ENCODE results near the gene KRTDAP. TPM values are rescaled to one million over a fixed set of nuclear protein-coding genes. Genes with fewer than 3 reads are reported as not detected.

KRTDAP gene
- not detected for total RNA-seq

GRCh38 chr19:35490364-35490763, at the start of gene KRTDAP:
Gene KRTDAP (minus strand): TSS chr19:35490464. CDS start chr19:35490442, 22 bp downstream.
- no peak for TF ChIP-seq CTCF (IDR thresholded peaks at IDR 0.05)
- intact Hi-C loops (cut with DNase I) = loop anchor here (10.0 kb wide), 2 partner anchors 136 to 216 kb away; partner anchors contain the start of gene FFAR3
- H3K27me3 ChIP-seq = no peaks in the 10 kb centered on the region
- H3K9ac ChIP-seq (ENCODE audit: low read depth in 2 of 2, low read length in 2 of 2) = no peak within 1 kb of the TSS
- no peak within 1 kb of the TSS for H3K4me3 ChIP-seq
- no peak within 1 kb of the TSS for H3K27ac ChIP-seq
- no peaks in the 10 kb centered on the region for H3K9me3 ChIP-seq
- no peak for DNase-seq
- H3K36me3 ChIP-seq = no peaks in the 10 kb centered on the region
- no peaks in the 10 kb centered on the region for H3K4me1 ChIP-seq

- intact Hi-C loops (cut with DNase I) = no loop called here
- H3K27me3 ChIP-seq = no peaks in the 10 kb centered on the region
- H3K4me1 ChIP-seq = no peaks in the 10 kb centered on the region
- H3K4me3 ChIP-seq = no peak overlapping the region
- no peak overlapping the region for H3K27ac ChIP-seq
- no peak overlapping the region for H3K9ac ChIP-seq (ENCODE audit: low read depth in 2 of 2, low read length in 2 of 2)
- DNase-seq = no peak
- H3K9me3 ChIP-seq = no peaks in the 10 kb centered on the region
- TF ChIP-seq CTCF (IDR thresholded peaks at IDR 0.05) = no peak
- H3K36me3 ChIP-seq = no peaks in the 10 kb centered on the region
Observed at GRCh38 chr19:35539850-35540249, 49.6 kb upstream of the KRTDAP start.

- intact Hi-C loops (cut with DNase I) = no loop called here
- H3K4me3 ChIP-seq = no peak overlapping the region
- no peak overlapping the region for H3K27ac ChIP-seq
- no peaks in the 10 kb centered on the region for H3K27me3 ChIP-seq
- no peak for DNase-seq
- H3K9ac ChIP-seq (ENCODE audit: low read depth in 2 of 2, low read length in 2 of 2) = no peak overlapping the region
- no peak for TF ChIP-seq CTCF (IDR thresholded peaks at IDR 0.05)
- H3K9me3 ChIP-seq = no peaks in the 10 kb centered on the region
- no peaks in the 10 kb centered on the region for H3K36me3 ChIP-seq
- H3K4me1 ChIP-seq = no peaks in the 10 kb centered on the region
Observed at GRCh38 chr19:35539314-35539713, 49.0 kb upstream of the KRTDAP start.

- intact Hi-C loops (cut with DNase I) = no loop called here
- Histone ChIP-seq H3K27me3 (peaks cover 4% of the 10 kb centered on the region), H3K9me3 (no peaks in the 10 kb centered on the region)
Observed at GRCh38 chr19:35534803-35535480, 44.7 kb upstream of the KRTDAP start.

GRCh38 chr19:35533822-35534392, 43.6 kb upstream of the KRTDAP start:
- no peak for TF ChIP-seq CTCF (IDR thresholded peaks at IDR 0.05)
- DNase-seq = no peak
- Histone ChIP-seq H3K36me3 (no peaks in the 10 kb centered on the region), H3K27ac (no peak overlapping the region), H3K4me1 (no peaks in the 10 kb centered on the region), H3K9ac (ENCODE audit: low read depth in 2 of 2, low read length in 2 of 2) (no peak overlapping the region), H3K4me3 (no peak overlapping the region), H3K27me3 (peaks cover 4% of the 10 kb centered on the region), H3K9me3 (no peaks in the 10 kb centered on the region)
- intact Hi-C loops (cut with DNase I) = no loop called here

More at GRCh38 chr19:35534803-35535480, 44.7 kb upstream of the KRTDAP start:
- H3K4me3 ChIP-seq = no peak overlapping the region
- no peak for TF ChIP-seq CTCF (IDR thresholded peaks at IDR 0.05)
- H3K36me3 ChIP-seq = no peaks in the 10 kb centered on the region
- H3K4me1 ChIP-seq = no peaks in the 10 kb centered on the region
- no peak overlapping the region for H3K9ac ChIP-seq (ENCODE audit: low read depth in 2 of 2, low read length in 2 of 2)
- DNase-seq = no peak
- H3K27ac ChIP-seq = no peak overlapping the region

All from colonic mucosa (tissue), 4 donors.